Endothelial cell of umbilical vein (primary cell): Measurements from ENCODE around the gene SLC35D2. TPM values are rescaled to one million over a fixed set of nuclear protein-coding genes. Genes with fewer than 3 reads are reported as not detected.

Experiments used
- BruUV-seq: library from RNA; stranded (reverse); fragments of 400-500 nt; replicated peaks from 2 replicates; lab custom pipeline; 2021; lab: Mats Ljungman, UMichigan
- CTCF ChIA-PET: fragments of 300-600, 350-600 bp; sonication (Branson Sonifier 250); formaldehyde crosslinking; loops from one replicate; lab custom pipeline; 2021; ENCODE audit warnings: antibody characterized with exemption, inconsistent platforms; lab: Charles Lee
- POLR2A ChIA-PET: fragments of 300-600, 350-600 bp; sonication (Branson Sonifier 250); formaldehyde crosslinking; loops from one replicate; lab custom pipeline; 2021; ENCODE audit warnings: antibody characterized with exemption, inconsistent platforms; lab: Charles Lee
- DNase-seq: peaks from one replicate; pipeline ENCODE4 v3.0.0-alpha.2; 2011; ENCODE audit warnings: low read depth, low spot score
- FAIRE-seq: peaks from 2 replicates; lab custom pipeline; 2011; peaks lifted over from hg19 to GRCh38; lab: Jason Lieb, UNC
- H2AFZ ChIP-seq: 2 replicates; pipeline ENCODE4 v1.6.0; 2012; ENCODE audit warnings: low read depth, low read length, control low read depth, inconsistent platforms
- H3K27ac ChIP-seq: 2 replicates; pipeline ENCODE4 v1.5.1; 2011; ENCODE audit warnings: low read depth, mild to moderate bottlenecking, control low read depth, low read length, moderate library complexity; ENCODE audit not compliant: insufficient read depth
- H3K27me3 ChIP-seq, 2 experiments: 2 replicates each; pipeline versions ENCODE4 v1.6.0 to v1.6.1; 2011; ENCODE audit warnings: low read length in 2 of 2, mixed read lengths in 1 of 2; ENCODE audit not compliant: control insufficient read depth in 2 of 2, insufficient read depth in 2 of 2
- H3K36me3 ChIP-seq, 2 experiments: 2 replicates in 1 of 2; 3 replicates in 1 of 2; pipeline ENCODE4 v1.5.1; 2011; ENCODE audit warnings: low read length in 2 of 2, mild to moderate bottlenecking in 1 of 2, moderate library complexity in 1 of 2; ENCODE audit not compliant: control insufficient read depth in 2 of 2, insufficient read depth in 2 of 2; ENCODE audit errors: extremely low read depth in 1 of 2
- H3K4me1 ChIP-seq: 3 replicates; pipeline ENCODE4 v1.5.1; 2011; ENCODE audit warnings: mild to moderate bottlenecking, low read length; ENCODE audit not compliant: control insufficient read depth, insufficient read depth; ENCODE audit errors: extremely low read depth
- H3K4me2 ChIP-seq: 2 replicates; pipeline ENCODE4 v1.6.1; 2011; ENCODE audit warnings: low read length, control low read depth, mixed read lengths; ENCODE audit not compliant: insufficient read depth
- H3K4me3 ChIP-seq, 3 experiments: fragments of 200-600 bp in 1 of 3; sonication (generic), shearing (Covaris generic) in 1 of 3; replicated peaks in 1 of 3; 2 replicates each; pipeline ENCODE4 v1.5.1; 2011 to 2016; ENCODE audit warnings: control low read depth in 3 of 3, low read length in 3 of 3, mild to moderate bottlenecking in 2 of 3, inconsistent platforms in 1 of 3, low read depth in 1 of 3, moderate library complexity in 1 of 3; ENCODE audit not compliant: insufficient read depth in 1 of 3
- H3K79me2 ChIP-seq: 2 replicates; pipeline ENCODE4 v1.6.0; 2012; ENCODE audit warnings: low read length, inconsistent platforms; ENCODE audit not compliant: control insufficient read depth, insufficient read depth
- H3K9ac ChIP-seq: replicated peaks from 2 replicates; pipeline ENCODE3; 2011; ENCODE audit warnings: low read length, control low read depth; ENCODE audit not compliant: insufficient read depth; ENCODE audit errors: extremely low read depth
- H3K9me1 ChIP-seq: replicated peaks from 3 replicates; pipeline ENCODE4 v1.6.0; 2011; ENCODE audit warnings: mild to moderate bottlenecking, low read length; ENCODE audit not compliant: control insufficient read depth, insufficient read depth; ENCODE audit errors: extremely low read depth
- H3K9me3 ChIP-seq: replicated peaks from 2 replicates; pipeline ENCODE4 v1.5.1; 2012; ENCODE audit warnings: low read length, inconsistent platforms; ENCODE audit not compliant: control insufficient read depth, insufficient read depth
- H4K20me1 ChIP-seq: replicated peaks from 2 replicates; pipeline ENCODE3; 2011; ENCODE audit warnings: mild to moderate bottlenecking, low read length; ENCODE audit not compliant: control insufficient read depth, insufficient read depth; ENCODE audit errors: extremely low read depth
- CTCF ChIP-seq, 2 donors: IDR thresholded peaks; 1 replicate in 1 of 2; 2 replicates in 1 of 2; pipeline ENCODE4 v1.5.1; 2011; ENCODE audit warnings: low read length in 2 of 2, mild to moderate bottlenecking in 2 of 2, moderate library complexity in 2 of 2, control low read depth in 1 of 2, inconsistent platforms in 1 of 2, low read depth in 1 of 2; ENCODE audit not compliant: insufficient read depth in 1 of 2; ENCODE audit errors: extremely low read depth in 1 of 2
- EZH2 ChIP-seq: IDR thresholded peaks from 2 replicates; pipeline ENCODE4 v1.6.1; 2012; ENCODE audit warnings: borderline replicate concordance, low read depth, mild to moderate bottlenecking, moderate library complexity, low read length, inconsistent platforms; ENCODE audit not compliant: severe bottlenecking
- FOS ChIP-seq: IDR thresholded peaks from 2 replicates; pipeline ENCODE4 v1.6.1; 2011; ENCODE audit warnings: mild to moderate bottlenecking, low read length, moderate library complexity, borderline replicate concordance; ENCODE audit not compliant: insufficient read depth
- GATA2 ChIP-seq: IDR thresholded peaks from 2 replicates; pipeline ENCODE4 v1.7.0; 2011; ENCODE audit warnings: low read depth, mild to moderate bottlenecking, moderate library complexity, mixed read lengths, low read length; ENCODE audit not compliant: insufficient read length, insufficient read depth
- JUN ChIP-seq: IDR thresholded peaks from 2 replicates; pipeline ENCODE4 v1.6.1; 2011; ENCODE audit warnings: borderline replicate concordance, low read depth; ENCODE audit not compliant: insufficient read length, insufficient read depth
- MAX ChIP-seq: IDR thresholded peaks from 2 replicates; pipeline ENCODE4 v1.6.1; 2011; ENCODE audit not compliant: insufficient read depth, insufficient read length
- MYC ChIP-seq: IDR thresholded peaks from one replicate; pipeline ENCODE4 v1.6.1; 2011; ENCODE audit warnings: mild to moderate bottlenecking, low read depth, low read length
- POLR2A ChIP-seq: IDR thresholded peaks from 2 replicates; pipeline ENCODE4 v1.6.1; 2012; ENCODE audit warnings: low read depth, mild to moderate bottlenecking, control low read depth, low read length
- POLR2AphosphoS5 ChIP-seq: IDR thresholded peaks from 2 replicates; pipeline ENCODE4 v1.6.1; 2012; ENCODE audit warnings: low read depth, mild to moderate bottlenecking, control low read depth, low read length, moderate library complexity; ENCODE audit not compliant: insufficient read depth
- dilution Hi-C: fragments of 300-500 bp; cut with MboI; formaldehyde crosslinking; loops from one replicate; pipeline ENCODE4 v1.15.0; 2019; ENCODE audit warnings: low sequenced_read_pairs; ENCODE audit not compliant: extremely low pct_ligation_motif_present
- intact Hi-C: fragments of 100-400 bp; cut with micrococcal nuclease; formaldehyde crosslinking; loops from one replicate; pipeline ENCODE4 v1.10.0; 2022
- polyA plus RNA-seq, 4 experiments: library from polyadenylated mRNA; depleted of rRNA in 3 of 4; stranded (reverse) in 3 of 4; unstranded in 1 of 4; fragments of >200 nt; gene quantifications; 2 replicates each; pipeline versions ENCODE4 v1.2.1 to v1.2.3, GENCODE V29; 2011 to 2012; ENCODE audit warnings: missing spikeins in 1 of 4
- total RNA-seq: library from RNA; stranded (reverse); gene quantifications from 2 replicates; pipeline ENCODE4 v1.2.3, GENCODE V29; 2021

SLC35D2 gene
- total and polyA plus RNA-seq, 2 donors (not counting 3 experiments of a cell fraction or from before 2014, with no cell fraction given): 21.1 to 29.9 TPM

- H3K27ac ChIP-seq: no peak overlapping the region
- no peak overlapping the region for H2AFZ ChIP-seq
- H3K36me3 ChIP-seq: no peaks in the 10 kb centered on the region
- H3K27me3 ChIP-seq: no peaks in the 10 kb centered on the region
- no peak for DNase-seq
- H4K20me1 ChIP-seq: no peaks in the 10 kb centered on the region
- TF ChIP-seq MYC: no peak
- no peak for TF ChIP-seq POLR2A
- no peak for TF ChIP-seq CTCF (IDR thresholded peaks at IDR 0.05; ENCODE audit: extremely low read depth in 1 of 2, insufficient read depth in 1 of 2, low read depth in 1 of 2, low read length in 2 of 2)
- no peaks in the 10 kb centered on the region for H3K9me1 ChIP-seq
- intact Hi-C loops: no loop called here
- POLR2A ChIA-PET: no interaction called here
- no peak for FAIRE-seq
- H3K79me2 ChIP-seq: no peaks in the 10 kb centered on the region
- H3K9ac ChIP-seq: no peak overlapping the region
- no peak overlapping the region for H3K4me3 ChIP-seq
- no peaks in the 10 kb centered on the region for H3K9me3 ChIP-seq
- no peaks in the 10 kb centered on the region for H3K4me1 ChIP-seq
- dilution Hi-C loops: no loop called here
- H3K4me2 ChIP-seq: no peak overlapping the region
- CTCF ChIA-PET: interaction anchor here (1.1 kb wide), 1 partner anchor 11 kb away, joined by 3 read pairs; no protein-coding TSS in a partner anchor
- BruUV-seq: no TSS peak
Observed at GRCh38 chr9:96430377-96430776, 46.9 kb upstream of the SLC35D2 start.

GRCh38 chr9:96429732-96430131, 46.2 kb upstream of the SLC35D2 start:
- intact Hi-C loops (no loop called here), dilution Hi-C loops (no loop called here)
- Histone ChIP-seq H3K9me1 (no peaks in the 10 kb centered on the region), H3K4me1 (no peaks in the 10 kb centered on the region), H3K79me2 (no peaks in the 10 kb centered on the region), H3K9me3 (no peaks in the 10 kb centered on the region), H3K4me2 (no peak overlapping the region), H3K4me3 (no peak overlapping the region), H3K36me3 (no peaks in the 10 kb centered on the region), H2AFZ (no peak overlapping the region), H3K27ac (no peak overlapping the region), H4K20me1 (no peaks in the 10 kb centered on the region), H3K9ac (no peak overlapping the region), H3K27me3 (no peaks in the 10 kb centered on the region)
- ChIA-PET CTCF (interaction anchor here (1.1 kb wide), 1 partner anchor 12 kb away, joined by 3 read pairs; no protein-coding TSS in a partner anchor), POLR2A (no interaction called here)
- DNase-seq (no peak), FAIRE-seq (no peak)
- TF ChIP-seq CTCF (IDR thresholded peaks at IDR 0.05; ENCODE audit: extremely low read depth in 1 of 2, insufficient read depth in 1 of 2, low read depth in 1 of 2, low read length in 2 of 2): no peak
- no peak for TF ChIP-seq FOS
- no peak for TF ChIP-seq JUN
- no peak for TF ChIP-seq MAX
- TF ChIP-seq EZH2: no peak
- TF ChIP-seq GATA2: no peak
- no peak for TF ChIP-seq MYC
- TF ChIP-seq POLR2A: no peak
- TF ChIP-seq POLR2AphosphoS5: no peak
- no TSS peak for BruUV-seq
